ENCODE data around the gene RTP3.

DNA sequence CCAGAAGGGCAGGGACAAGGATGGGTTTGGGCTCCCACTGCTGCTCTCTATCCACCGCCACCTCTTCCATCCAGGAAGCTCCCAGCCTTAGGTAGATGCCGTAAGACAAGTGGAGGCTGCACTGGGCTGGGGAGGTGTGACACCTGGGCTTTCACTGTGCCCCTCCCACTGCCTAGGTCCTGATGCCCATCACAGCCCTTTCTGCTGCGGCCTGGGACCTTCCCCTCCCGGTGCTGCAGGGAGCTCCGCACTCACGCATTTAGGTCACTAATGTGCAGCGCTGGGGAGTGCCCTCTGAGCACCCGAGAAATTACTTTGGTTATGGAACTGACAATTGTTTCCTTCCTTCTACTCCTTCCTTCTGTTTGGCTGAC, 33.9 kb upstream of the RTP3 start:
- TF ChIP-seq, protein P1, sequence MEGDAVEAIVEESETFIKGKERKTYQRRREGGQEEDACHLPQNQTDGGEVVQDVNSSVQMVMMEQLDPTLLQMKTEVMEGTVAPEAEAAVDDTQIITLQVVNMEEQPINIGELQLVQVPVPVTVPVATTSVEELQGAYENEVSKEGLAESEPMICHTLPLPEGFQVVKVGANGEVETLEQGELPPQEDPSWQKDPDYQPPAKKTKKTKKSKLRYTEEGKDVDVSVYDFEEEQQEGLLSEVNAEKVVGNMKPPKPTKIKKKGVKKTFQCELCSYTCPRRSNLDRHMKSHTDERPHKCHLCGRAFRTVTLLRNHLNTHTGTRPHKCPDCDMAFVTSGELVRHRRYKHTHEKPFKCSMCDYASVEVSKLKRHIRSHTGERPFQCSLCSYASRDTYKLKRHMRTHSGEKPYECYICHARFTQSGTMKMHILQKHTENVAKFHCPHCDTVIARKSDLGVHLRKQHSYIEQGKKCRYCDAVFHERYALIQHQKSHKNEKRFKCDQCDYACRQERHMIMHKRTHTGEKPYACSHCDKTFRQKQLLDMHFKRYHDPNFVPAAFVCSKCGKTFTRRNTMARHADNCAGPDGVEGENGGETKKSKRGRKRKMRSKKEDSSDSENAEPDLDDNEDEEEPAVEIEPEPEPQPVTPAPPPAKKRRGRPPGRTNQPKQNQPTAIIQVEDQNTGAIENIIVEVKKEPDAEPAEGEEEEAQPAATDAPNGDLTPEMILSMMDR (IDR thresholded peaks at IDR 0.05): no peak
- TF ChIP-seq EZH2 (IDR thresholded peaks at IDR 0.05; ENCODE audit: borderline replicate concordance, insufficient read depth, low read depth, low read length, poor library complexity, severe bottlenecking): no peak

All from B cell (primary cell).